MM.1S (cell line): Measurements from ENCODE around the gene NELL1.

ENCODE experiments used
- CTCF ChIP-seq: fragments of 300-600 bp; sonication (generic); IDR thresholded peaks from 2 replicates; pipeline ENCODE4 v1.5.1; 2016; ENCODE audit warnings: antibody characterized with exemption, low read length, mixed read lengths
- EZH2 ChIP-seq: fragments of 300-600 bp; sonication (generic); optimal IDR thresholded peaks from 2 replicates; pipeline ENCODE3; 2017; ENCODE audit warnings: low read depth, mild to moderate bottlenecking, antibody characterized with exemption, low read length, mixed read lengths
- EZH2phosphoT487 ChIP-seq: fragments of 300-600 bp; sonication (generic); IDR thresholded peaks from 2 replicates; pipeline ENCODE4 v1.6.1; 2018; ENCODE audit warnings: antibody characterized with exemption, low read length

GRCh38 chr11:21323617-21324016 is 654.2 kb downstream of the NELL1 start:
- peak; percentile 22; the same call in 1 of the 2 replicates for TF ChIP-seq CTCF
- TF ChIP-seq EZH2phosphoT487 = no peak
- TF ChIP-seq EZH2 = no peak
